ENCODE measurements around the gene TSPAN33.
"Not testable (repeated sequence)": the region's sequence is repeated elsewhere in the genome, so short reads cannot be mapped to it uniquely, and the experiment has no call there.

TSPAN33 gene

GRCh38 chr7:129144095-129144833 is at the start of gene TSPAN33:
TSS of gene TSPAN33 (plus strand) at chr7:129144707. CDS start at chr7:129144981, 274 bp downstream.
- in situ Hi-C loops (cut with HindIII; ENCODE audit: low sequenced_read_pairs), result no loop called here

DNA sequence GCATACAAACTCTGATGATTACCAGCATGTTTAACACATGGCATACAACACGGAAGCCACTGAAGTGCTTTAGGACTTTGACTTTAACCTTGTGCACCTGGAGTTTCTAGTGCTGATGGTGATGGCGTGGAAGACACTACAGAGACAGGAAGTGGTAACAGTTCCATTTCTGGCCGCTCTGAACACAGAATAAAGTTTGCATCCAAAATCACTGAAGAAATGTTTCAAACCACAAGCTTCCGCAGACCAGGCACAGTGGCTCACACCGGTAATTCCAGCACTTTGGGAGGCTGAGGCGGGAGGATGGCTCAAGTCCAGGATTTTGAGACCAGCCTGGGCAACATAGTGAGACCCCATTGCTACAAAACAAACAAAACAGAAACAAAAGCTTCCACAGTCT is 49.2 kb upstream of the TSPAN33 start:
- in situ Hi-C loops (cut with HindIII; ENCODE audit: low sequenced_read_pairs), result no loop called here

- in situ Hi-C loops (cut with HindIII; ENCODE audit: low sequenced_read_pairs), result no loop called here
These were observed 46.0 kb upstream of the TSPAN33 start for GRCh38 chr7:129098409-129099084.

- in situ Hi-C loops (cut with HindIII; ENCODE audit: low sequenced_read_pairs), result no loop called here
These were observed 43.7 kb upstream of the TSPAN33 start for GRCh38 chr7:129100827-129101166.

- in situ Hi-C loops (cut with HindIII; ENCODE audit: low sequenced_read_pairs), result no loop called here
These were observed 42.8 kb upstream of the TSPAN33 start for GRCh38 chr7:129101746-129102145.

GRCh38 chr7:129103561-129104324 is 40.8 kb upstream of the TSPAN33 start:
- in situ Hi-C loops (cut with HindIII; ENCODE audit: low sequenced_read_pairs), result no loop called here

GRCh38 chr7:129108581-129108980 is 35.9 kb upstream of the TSPAN33 start:
- in situ Hi-C loops (cut with HindIII; ENCODE audit: low sequenced_read_pairs), result no loop called here

- in situ Hi-C loops (cut with HindIII; ENCODE audit: low sequenced_read_pairs), result no loop called here
These were observed 34.1 kb upstream of the TSPAN33 start for GRCh38 chr7:129110258-129110981.

- in situ Hi-C loops (cut with HindIII; ENCODE audit: low sequenced_read_pairs), result no loop called here
These were observed 33.5 kb upstream of the TSPAN33 start for GRCh38 chr7:129110982-129111376.

DNA sequence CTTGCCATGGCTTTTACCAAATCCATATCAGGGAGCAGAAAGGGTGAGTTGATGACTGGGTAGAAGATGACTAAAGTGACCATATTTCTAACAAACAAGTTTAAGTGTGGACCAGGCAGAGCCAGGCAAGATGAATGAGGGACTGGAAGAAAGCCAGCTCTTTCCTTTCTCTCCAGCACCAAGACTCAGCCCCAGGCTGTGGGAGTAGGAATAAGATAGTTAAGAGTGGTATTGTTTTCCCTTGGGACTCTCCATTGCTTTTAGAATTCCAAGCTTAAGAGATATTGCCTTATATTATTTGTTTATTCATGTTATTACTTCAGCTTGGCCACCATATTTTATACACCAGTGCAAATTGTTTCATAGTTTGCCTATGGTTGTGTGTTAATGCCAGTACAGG is 28.8 kb upstream of the TSPAN33 start:
- in situ Hi-C loops (cut with HindIII; ENCODE audit: low sequenced_read_pairs), result no loop called here

- in situ Hi-C loops (cut with HindIII; ENCODE audit: low sequenced_read_pairs), result no loop called here
These were observed 26.3 kb upstream of the TSPAN33 start for GRCh38 chr7:129118182-129118581.

DNA sequence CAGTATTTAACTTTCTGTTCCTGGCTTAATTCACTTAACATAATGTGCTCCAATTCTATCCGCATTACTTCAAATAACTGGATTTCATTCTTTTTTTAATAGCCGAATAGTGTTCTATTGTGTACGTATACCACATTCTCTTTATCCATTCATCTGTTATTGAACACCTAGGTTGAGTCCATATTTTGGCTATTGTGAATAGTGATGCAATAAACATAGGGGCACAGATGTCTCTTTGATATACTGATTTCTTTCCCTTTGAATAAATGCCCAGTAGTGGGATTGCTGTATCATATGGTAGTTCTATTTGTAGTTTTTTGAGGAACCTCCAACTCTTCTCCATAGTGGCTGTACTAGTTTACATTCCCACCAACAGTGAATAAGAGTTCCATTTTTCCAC is 25.5 kb upstream of the TSPAN33 start:
- in situ Hi-C loops (cut with HindIII; ENCODE audit: low sequenced_read_pairs), result no loop called here

GRCh38 chr7:129121501-129122077 is 22.9 kb upstream of the TSPAN33 start:
- in situ Hi-C loops (cut with HindIII; ENCODE audit: low sequenced_read_pairs), result not testable (repeated sequence)

DNA sequence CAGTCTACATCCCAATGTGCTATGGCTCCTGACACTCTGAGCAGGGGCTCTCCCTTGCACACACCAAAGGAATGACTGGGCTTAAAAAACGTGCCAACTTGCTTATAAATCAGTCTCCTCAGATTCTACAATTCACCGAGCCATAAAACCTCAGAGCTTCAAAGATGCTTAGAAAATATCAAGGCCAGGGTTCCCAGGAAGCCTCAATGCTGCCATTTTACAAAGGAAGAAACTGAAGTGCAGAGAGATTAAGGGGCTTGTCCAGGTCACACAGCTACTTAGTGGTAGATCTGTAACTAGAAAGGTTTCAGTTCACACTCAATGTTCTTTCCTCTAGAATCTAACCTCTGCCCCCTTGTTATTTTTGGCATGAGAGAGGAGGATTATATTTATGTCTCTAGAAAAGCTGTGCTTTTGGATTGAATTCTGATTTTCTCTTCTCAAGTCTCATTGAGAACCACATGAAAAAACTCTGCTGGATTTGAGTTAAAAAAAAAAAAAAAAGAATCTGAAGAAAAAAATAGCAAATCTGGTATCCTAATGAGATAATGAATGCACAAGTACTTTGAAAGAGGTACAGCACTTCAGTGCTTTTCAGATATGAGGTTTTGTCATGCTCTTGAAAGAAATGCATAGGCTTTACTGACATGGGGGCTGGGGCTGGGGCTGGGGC is 22.3 kb upstream of the TSPAN33 start:
- in situ Hi-C loops (cut with HindIII; ENCODE audit: low sequenced_read_pairs), result no loop called here

DNA sequence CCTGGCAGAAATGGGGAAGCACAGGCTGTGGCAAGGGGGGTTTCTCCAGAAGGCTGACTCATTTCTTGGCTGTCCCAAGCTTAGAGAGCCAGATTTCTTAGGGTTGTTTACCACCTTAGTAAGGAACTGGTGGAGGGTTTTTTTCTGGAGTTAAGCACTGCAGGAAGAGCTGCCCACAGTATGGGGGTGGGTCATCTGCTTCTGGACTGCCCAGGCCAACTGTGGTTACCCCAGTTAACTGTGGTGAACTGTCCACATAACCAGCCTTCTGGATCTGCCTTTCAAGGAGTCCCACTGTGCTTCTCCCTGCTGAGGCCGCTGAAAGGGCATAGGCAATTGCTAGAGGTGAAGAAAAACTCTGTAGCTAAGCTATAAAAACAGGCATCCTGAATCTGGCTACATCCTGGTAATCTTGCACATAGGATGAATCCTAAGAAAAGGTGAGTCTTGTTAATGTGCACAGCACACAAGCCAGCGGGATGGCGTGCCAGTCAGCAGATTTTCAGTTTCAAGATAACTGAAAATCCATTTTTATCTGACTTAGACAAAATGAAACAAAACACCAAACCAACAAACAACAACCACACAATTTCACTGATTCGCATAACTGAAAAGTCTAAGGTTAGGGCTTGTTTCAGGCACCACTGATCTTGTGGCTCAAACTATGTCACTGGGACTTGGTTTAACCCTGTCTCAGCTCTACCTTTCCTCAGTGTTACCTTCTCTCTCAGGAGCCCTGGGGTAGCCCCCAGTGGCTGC is 21.6 kb upstream of the TSPAN33 start:
- in situ Hi-C loops (cut with HindIII; ENCODE audit: low sequenced_read_pairs), result no loop called here

DNA sequence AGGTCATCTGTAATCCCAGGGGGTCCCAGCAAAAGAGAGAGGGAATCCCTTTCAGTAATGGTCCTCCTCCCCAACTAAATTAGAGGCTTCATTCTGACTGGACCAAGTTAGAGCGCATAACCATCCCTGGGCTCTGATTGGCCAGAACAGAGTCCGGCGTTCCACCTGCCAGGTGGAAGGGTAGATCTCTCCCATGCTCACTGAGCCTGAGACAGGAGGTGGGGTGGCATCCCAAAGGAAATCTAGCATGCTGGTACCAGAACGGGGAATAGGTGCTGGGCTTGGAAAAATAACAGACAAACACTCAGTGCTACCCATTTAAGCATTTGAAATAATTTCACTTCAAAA is 21.0 kb upstream of the TSPAN33 start:
- in situ Hi-C loops (cut with HindIII; ENCODE audit: low sequenced_read_pairs), result no loop called here

DNA sequence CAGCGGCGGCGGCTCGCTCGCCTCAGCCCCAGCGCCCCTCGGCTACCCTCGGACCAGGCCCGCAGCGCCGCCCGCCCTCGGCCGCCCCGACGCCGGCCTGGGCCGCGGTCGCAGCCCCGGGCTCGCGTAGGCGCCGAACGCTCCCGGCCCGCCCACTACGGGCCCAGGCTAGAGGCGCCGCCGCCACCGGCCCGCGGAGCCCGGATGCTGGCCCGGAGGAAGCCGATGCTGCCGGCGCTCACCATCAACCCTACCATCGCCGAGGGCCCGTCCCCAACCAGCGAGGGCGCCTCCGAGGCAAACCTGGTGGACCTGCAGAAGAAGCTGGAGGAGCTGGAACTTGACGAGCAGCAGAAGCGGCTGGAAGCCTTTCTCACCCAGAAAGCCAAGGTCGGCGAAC is 18.2 kb upstream of the TSPAN33 start:
- in situ Hi-C loops (cut with HindIII; ENCODE audit: low sequenced_read_pairs), result no loop called here

DNA sequence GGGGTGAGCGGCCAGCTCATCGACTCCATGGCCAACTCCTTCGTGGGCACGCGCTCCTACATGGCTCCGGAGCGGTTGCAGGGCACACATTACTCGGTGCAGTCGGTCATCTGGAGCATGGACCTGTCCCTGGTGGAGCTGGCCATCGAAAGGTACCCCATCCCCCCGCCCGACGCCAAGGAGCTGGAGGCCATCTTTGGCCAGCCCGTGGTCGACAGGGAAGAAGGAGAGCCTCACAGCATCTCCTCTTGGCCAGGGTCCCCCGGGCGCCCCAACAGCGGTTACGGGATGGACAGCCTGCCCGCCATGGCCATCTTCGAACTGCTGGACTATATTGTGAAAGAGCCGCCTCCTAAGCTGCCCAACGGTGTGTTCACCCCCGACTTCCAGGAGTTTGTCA is 17.4 kb upstream of the TSPAN33 start:
- in situ Hi-C loops (cut with HindIII; ENCODE audit: low sequenced_read_pairs), result no loop called here

- in situ Hi-C loops (cut with HindIII; ENCODE audit: low sequenced_read_pairs), result no loop called here
These were observed 16.9 kb upstream of the TSPAN33 start for GRCh38 chr7:129127601-129128000.

Data from DLD1 (cell line).